Stimulated activated CD4-positive, alpha-beta T cell treated with anti-CD3 and anti-CD28 coated beads, Interleukin-2, amount 100 ng/mL, for 4 hours (primary cell): ENCODE measurements around the gene ZDHHC9.

ENCODE experiments used
- DNase-seq: peaks from one replicate; pipeline ENCODE4 v3.0.0-alpha.2; 2020; ENCODE audit warnings: low read depth

The ZDHHC9 gene

DNA sequence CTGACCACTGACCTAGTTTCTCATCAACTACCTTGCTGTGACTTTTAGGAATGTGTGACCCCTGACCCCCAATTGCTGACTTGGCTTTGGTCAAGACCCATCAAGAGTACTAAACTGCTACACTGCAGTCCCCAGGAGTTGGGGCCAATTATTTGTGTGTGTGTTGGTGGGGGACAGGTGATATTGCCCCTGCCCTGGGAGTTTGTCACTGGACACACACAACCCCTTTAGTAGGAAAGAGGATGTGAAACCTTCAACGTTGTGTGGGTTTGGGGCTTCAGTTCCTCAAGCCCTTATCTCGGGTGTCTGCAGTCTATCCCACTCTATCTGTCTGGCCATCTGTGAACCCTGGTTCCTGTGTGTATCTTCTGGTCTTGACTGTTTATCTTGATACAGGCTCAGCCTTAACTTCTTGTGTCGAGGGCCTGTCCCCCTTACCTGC lies 57.5 kb downstream of the ZDHHC9 start:
- no peak for DNase-seq

GRCh38 chrX:129785160-129785947 lies 58.3 kb downstream of the ZDHHC9 start:
- no peak for DNase-seq

- no peak for DNase-seq
Observed at GRCh38 chrX:129784371-129784770, 59.3 kb downstream of the ZDHHC9 start.

DNA sequence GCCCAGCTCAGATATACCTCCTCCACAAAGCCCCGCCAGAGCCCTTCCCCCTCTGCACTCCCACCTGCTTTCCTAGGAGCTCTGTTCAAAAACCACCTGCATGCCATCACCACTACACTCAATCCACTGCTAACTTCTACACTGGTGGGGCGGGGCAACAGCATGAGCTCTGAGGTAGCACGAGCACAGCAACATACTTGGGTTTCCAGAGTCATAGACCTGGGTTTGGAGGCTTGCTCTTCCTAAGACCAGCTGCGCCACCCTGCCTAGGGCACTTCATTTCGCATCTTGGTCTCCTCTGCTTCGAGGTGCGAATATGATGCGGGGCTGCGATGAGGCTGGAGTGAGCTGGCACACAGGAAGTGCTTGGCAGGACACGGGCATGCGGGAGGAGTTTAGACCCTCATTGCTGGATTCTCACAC lies 60.4 kb downstream of the ZDHHC9 start:
- no peak for DNase-seq

DNA sequence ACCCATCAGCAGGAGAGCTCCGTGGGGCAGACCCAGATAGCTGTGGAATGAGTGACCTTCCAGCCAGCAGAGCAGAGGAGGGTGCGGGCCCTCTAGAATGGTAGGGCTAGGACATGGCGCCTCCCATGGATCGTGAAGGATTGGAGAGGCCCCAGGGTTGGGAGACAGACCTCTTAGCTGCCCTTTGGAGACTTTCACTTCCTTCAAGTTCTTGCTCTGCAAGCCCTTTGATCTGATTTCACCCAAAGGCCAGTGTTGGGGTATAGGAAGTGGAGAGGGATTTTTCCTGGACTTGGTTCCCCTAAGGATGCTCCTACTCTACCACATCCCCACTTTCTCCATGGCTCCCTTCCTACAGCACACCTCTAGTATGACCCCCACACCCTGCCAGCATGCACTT lies 61.0 kb downstream of the ZDHHC9 start:
- DNase-seq = no peak

DNA sequence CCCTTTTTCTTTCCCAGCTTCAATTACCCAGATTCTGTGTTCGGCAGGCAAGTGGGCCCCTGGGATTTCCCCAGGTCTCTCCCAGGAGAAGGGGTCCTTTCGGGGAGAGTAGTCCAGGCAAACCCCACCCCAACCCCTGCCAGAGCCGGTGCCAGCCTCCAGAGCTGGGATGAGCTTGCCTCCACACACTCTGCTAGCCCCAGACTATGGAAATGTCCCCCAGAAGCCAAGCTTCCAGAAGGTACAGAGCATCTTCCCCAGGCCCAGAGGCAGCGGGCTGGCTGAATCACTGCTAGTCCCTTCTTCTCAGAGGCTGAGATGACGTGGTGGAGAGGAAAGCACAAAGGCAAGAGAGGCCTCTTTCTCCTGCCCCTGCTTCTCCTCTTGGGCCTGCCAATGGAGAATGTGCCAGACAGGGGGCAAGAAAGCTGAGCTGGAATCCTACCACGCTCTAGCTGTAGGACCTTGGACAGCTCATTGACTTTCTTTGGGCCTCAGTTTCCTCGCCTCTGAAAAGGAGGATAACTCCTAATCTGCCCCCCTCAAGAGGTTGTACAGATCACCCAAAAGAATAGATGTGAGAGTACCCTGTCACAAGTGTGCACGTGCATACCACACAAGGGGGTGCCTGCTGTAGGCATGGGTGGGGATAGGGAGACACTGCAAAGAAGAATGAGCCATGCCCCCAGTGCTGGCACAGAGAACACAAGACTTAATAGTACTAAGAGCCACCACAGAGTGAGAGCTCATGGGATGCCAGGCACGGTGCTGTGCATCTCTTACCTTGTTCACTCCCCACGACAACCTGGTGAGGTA lies 61.8 kb downstream of the ZDHHC9 start:
- DNase-seq = no peak

- peak; percentile 62 for DNase-seq
Observed at GRCh38 chrX:129781134-129781672, 62.5 kb downstream of the ZDHHC9 start.

DNA sequence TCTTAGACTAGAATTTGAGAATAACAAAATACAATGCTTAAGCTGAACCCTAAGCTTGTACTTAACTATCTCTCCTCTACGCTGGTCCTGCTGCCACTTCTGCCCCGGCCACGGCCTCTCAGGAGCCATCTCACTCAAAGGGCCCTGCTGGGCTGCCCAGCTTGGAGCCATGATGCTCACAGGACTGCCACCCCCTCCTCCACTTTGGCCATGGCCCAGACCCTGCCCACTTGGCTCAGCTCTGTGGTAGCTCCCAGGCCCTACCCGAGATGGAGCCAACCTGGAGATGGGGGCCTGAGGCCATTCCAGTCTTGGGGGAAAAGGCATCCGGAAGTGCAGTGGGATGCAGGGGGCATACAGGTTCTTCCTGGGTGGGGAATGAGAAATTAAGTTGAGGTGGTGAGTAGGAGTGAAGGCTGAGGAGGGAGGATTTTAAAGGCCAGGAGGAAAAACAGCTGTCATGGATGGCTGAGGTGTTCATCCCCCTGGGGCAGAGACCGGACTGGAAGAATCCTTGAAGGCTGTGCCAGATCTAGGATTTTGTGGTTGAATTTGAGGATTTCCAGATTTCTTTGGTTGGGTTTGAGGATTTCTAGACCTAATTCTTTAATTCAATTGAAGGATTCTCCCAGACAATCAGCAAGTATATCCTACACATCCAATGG lies 63.1 kb downstream of the ZDHHC9 start:
- no peak for DNase-seq

GRCh38 chrX:129779747-129780146 lies 63.9 kb downstream of the ZDHHC9 start, which contains the start of gene SASH3:
TSS of gene SASH3 (plus strand) at chrX:129779949. CDS start at chrX:129780098, 149 bp downstream.
- DNase-seq = no peak

GRCh38 chrX:129779086-129779672 lies 64.5 kb downstream of the ZDHHC9 start:
- DNase-seq = no peak

- DNase-seq = peak; percentile 45
Observed at GRCh38 chrX:129777218-129778030, 66.3 kb downstream of the ZDHHC9 start.

GRCh38 chrX:129773649-129774458 lies 69.8 kb downstream of the ZDHHC9 start:
- DNase-seq = no peak

DNA sequence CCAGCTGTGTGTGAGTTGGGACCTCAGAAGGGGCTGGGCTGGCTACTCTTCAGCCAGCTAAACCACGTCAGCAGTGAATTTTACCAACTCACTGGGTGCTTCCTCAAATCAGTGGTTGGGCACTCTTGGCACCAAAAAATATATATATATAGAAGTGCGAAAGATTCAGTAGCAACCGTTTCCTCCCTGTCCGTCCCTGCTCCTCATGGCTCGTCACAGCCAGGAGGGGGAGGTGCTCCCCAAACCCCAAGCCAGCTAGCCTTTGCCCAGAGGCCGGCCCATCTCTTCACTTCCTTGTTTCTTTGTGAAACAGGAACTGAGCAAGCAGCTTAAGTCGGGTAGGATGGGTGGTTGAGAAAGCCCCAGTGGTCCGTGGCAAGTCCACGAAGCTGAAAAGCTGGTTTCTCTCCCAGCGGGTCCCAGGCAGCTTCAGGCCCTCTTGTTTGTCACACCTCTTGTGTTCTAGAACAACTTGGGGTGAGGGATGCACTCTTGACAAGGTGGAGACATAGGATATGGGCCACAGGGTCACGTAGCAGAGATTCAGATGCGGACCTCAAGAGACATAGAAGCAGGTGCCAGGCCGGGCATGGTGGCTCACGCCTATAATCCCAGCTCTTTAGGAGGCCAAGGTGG lies 70.8 kb downstream of the ZDHHC9 start:
- no peak for DNase-seq

DNA sequence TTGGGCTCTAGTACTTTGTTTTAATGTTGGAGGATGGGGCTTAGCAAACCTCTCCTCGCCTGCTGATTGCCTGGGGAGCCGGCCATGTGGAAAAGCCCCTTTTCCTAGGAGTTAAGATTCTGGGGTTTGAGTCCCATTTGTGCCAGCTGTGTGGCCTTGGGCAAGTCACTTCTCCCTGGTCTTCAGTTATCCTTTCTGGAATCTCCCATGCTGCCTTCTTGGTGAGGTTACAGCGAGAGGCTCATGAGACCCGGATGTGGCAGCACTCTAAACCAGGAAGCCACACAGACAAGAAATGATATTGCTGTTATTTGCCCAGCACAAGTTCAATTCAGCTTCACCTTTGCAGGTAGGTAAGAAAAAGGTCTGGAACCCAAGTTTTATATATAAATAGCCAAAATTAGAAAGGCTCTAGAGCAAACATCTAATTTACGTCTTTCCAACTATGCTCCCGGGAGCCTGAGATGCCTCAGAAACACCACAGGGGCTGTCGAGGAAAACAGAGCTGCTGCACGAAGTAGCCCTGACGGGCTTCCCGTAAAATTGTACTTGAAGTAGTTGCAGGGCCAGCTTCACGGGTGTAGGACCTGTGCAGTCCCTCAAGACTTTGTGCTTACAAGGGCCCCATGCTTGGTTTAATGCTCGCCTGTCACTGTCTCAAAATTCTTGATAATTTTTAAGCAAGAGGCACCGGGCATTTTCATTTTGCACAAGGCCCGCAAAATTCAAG lies 72.3 kb downstream of the ZDHHC9 start:
- no peak for DNase-seq

DNA sequence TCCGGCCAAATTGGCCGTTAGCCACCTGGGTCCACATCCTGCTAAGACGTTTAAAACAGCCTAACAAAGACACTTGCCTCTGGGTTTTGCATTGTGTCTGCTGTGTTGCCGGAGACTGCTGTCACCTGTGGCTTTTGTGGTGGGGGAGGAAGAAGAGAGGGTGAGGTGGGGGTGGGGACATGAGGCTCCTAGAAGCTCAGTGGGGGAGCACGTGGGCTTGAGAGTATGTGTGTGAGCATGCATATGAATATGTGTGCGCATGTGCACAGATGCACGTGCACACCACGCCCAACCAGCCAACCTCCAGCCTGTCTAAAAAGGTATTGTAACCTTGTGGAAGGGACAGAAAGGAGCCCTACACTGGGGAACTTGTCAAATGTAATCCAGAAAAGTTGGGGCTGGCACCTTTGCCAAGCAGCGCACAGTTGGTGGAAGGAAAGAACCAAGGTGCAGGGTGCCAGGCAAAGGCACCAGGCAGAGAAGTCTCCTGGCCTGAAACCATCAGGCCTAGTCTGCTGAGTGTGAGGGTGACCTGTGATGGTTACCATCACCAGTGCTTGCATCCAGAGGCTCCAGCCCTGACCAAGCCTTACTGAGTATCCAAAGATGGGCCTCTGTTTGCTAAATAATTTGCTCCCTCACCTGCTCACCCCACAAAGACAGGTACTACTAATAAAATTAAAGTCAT lies 74.1 kb downstream of the ZDHHC9 start:
- peak; percentile 71 for DNase-seq

- DNase-seq = no peak
Observed at GRCh38 chrX:129768586-129769466, 74.9 kb downstream of the ZDHHC9 start.

- no peak for DNase-seq
Observed at GRCh38 chrX:129768186-129768585, 75.5 kb downstream of the ZDHHC9 start.
